Activated CD4-positive, alpha-beta T cell treated with anti-CD3 and anti-CD28 coated beads, Interleukin-2, amount 50 U/mL, for 16 hours (primary cell): ENCODE data around the gene TENT5C.

ENCODE experiments used
- DNase-seq: peaks from one replicate; pipeline ENCODE4 v3.0.0-alpha.2; 2020

The TENT5C gene

DNA sequence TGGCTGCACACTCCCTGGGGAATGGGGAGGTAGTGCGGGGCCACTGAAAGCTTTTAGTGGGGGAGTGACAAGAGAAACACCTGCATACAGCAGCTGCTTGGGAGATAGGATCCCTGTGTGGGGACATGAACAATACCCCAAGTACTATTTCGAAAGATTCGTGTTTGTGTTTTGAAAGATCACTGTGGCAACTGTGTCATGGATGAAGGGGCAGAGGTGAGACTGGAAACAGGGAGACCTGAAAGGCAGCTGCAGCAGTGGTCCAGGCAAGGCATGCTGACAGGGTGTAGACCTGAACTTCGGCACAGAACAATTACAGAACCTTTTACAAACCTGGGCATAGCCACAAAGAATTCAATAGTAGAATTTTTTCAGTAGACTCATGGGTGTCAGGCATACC, 32.9 kb downstream of the TENT5C start:
- DNase-seq = no peak

DNA sequence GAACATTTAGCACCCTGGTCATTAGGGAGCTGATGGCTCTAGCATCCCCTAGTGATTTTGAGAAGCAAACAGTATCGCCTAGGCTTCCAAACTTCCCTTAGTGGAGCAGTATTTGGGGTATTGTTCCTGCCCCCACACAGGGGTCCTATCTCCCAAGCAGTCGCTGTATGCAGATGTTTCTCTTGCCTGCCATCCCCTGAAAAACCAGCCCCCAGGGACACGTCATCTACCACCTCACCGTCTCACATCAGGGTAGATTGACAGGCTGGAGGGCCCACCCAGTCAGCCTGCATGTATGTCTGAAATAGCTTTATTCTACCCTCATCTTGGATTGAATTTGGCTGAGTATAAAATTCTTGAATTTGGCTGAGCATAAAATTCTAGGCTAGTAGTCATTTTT, 33.9 kb downstream of the TENT5C start:
- no peak for DNase-seq

DNA sequence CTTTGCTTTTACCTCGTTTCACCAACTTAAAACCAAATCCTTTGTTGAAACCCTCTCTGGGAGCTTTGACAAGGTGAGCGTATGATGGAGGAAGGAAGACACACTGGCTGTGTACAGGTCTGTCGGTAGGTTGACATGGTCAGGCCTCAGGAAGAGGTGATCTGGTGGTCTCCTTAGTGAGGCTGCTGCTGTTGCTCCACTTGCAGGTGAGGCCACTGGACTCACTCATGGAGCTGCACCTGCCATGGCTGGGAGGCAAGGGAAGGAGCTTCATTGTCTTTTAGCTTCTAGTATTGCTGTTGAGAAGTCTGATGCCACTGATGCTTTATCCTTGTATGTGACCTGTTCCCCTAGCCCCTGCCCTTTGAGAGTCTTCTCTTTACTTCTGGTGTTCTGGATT, 35.7 kb downstream of the TENT5C start:
- no peak for DNase-seq

DNA sequence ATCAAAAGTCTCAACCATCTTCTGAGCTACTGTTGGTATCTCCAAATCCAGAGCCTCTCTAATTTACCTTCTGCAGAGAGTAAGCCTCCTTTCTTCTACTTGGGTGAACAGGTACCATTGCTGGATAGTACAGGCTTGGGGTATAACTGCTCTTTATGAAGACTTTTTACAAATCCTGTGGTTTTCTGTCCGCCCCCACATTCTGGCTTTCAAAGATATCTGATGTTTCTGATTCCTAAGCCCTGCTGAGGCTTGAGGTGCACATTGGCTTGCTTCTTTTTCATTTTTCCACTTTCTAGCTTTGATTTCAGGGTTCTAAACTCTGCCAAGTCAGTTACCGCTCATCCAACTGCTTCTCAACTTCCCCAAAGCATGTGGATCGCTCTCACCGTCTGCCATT, 37.1 kb downstream of the TENT5C start:
- DNase-seq = no peak

DNA sequence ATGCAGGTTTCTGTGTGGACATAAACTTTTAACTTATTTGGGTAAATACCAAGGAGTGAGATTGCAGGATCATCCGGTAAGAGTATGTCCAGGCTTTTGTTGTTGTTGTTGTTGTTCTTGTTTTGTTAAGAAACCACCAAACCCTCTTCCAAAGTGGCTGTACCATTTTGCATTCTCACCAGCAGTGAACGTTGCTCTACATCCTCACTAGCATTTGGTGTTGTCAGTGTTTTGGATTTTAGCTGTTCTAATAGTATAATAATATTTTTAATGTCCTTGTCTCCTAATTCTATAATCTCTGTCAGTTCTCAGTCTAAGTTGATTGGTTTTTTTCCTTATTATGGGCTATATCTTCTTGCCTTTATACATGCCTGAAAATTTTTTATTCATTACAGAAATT, 37.8 kb downstream of the TENT5C start:
- DNase-seq = no peak

DNA sequence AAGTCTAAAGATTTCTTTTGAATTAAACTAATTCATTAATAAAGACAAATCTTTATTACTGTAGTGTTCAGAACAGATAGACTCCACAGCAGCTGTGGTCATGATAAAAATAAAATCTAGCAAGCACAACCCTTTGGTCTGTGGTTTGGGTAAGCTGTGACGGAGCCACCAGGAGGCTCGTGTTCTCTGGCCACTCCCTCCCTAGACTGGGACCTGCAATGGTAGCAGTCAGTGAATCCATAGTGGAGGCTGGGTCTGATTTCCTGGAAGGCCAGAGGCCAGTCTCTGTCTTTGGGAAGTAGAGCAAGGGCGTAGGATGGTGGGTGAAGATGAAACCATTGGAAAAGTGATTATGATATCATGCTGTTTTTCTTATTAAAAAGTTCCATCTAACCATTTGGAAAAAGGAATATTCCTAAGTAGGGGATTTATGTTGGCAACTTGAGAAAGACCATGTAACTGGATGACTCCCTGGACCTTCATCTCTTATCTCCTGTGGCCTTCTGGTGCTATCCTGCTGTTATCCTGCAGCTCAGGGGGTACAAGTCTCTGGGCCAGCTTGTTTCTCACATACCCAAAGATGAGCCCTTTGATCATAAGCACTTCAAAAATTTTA, 39.0 kb downstream of the TENT5C start:
- DNase-seq = no peak

DNA sequence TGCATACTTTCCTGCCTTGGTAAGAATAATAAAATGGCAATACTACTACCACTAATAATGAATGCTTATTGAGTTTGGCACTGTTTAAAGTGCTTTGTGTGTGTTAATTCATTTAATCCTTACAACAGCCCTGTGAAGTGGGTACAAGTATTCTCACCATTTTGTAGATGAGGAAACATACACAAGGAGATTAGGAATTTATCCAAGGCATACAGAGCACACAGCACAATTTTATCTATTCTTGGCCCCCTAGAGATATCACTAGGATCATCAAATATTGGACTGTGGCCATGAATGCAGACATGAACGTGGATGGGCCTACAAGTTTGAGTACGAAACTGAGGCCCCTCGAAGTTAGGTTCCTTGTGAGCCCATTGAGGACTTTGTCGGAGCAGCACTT, 39.5 kb downstream of the TENT5C start:
- no peak for DNase-seq

DNA sequence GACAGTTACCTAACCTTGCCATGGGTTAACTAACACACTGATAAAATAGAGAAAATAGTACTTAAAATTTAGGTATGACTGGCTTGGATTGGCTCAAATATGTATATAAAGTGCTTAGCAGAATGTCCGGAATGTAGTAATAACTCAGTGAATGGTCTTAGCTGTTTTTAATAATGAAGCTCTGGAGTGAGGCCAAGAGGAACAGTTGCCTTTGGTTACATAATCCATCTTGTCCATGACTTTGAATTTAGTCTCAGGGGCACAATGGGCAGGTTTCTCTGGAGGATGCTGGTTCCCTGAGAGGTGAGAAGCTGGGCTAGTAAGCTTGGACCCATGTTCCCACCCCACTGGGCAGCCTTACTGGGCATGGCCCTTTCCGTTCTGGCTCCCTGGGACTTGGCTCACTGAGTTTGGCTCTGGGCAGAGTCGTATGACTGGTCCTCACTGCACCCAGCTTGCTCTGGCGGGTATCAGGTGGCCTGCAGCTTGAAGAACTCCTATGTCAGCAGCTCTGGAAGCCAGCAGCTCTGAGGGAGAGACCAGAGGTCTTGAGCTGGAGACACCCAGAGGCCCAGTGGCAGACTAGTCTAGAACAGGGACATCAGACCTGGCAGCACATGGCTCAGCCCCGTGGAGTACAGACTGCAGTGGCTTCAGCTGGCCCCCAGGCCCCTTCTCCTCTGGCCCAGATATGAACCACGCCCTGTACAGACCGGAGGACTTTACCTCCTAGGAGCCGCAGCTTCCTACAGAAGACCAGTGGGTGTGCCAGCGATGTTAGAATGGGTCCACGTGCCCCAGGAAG, 40.4 kb downstream of the TENT5C start:
- no peak for DNase-seq

DNA sequence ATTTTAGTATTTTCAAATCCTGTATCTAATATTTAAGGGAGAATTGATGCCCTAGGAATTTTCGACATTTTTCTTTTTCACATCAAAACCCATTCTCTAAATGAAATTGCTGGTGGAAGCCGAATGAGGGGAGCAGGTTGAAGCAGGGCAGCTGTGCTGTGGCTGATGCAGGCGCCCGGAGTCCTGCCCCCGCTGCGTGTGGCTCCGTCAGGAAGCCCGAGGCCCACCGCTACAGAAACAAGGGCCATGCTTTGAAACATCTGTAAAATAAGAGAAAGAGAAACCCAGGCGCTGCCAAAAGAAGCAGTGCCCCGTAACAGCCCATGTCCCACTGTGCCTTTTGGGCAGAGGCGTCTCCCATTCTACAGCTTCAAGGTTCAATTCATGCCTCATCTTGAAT, 41.1 kb downstream of the TENT5C start:
- no peak for DNase-seq

DNA sequence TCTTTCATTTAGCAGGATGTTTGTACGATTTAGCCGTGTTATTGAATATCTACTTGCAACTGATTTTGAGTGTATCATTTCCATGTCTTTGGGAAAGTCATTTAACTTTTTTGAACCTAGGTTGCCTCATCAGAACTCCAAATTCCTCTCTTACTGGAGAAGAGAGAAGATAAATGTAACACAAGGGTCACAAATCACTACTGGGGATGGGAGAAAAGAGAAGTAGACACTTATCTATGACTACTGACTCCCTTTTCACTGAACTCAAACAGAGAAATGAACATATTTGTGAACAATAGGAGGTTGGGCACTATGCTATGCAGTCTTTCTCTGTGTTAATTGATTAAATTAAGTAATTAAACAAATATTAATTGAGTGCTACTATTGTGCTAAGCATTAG, 42.2 kb downstream of the TENT5C start:
- no peak for DNase-seq

DNA sequence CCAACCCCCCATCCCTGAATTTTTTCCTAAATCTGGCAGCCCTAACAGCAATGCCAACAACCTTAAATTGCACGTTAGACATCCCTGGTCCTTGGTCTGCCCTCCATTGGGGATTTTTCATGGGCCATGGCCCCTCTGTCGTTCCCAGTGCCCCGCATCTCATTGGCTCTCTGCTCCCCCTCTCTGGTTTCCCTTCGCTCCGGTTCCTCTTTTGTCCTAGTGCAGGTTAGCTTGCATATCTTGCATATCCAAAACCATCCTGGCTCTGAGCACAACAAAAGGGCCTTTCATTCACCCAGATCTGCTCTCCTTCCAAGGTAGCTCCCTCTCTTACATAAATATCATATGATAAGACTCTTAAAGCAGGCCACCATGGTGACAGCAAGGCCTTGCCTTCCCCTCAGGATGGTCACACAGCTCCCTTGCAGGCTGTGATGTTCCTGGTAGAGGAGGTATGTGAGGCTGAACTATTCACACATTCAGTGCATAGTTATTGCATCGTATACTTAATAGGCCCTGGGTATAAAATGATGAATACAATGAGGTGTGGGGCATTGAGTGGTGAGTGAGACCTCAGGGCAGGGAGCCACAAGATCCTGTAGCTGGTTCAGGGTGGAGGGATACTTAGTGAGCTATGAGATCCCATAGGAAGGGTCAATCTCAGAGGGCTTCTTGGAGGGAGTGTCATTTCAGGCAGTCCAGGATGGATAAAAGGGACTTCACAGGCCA, 45.2 kb downstream of the TENT5C start:
- no peak for DNase-seq

DNA sequence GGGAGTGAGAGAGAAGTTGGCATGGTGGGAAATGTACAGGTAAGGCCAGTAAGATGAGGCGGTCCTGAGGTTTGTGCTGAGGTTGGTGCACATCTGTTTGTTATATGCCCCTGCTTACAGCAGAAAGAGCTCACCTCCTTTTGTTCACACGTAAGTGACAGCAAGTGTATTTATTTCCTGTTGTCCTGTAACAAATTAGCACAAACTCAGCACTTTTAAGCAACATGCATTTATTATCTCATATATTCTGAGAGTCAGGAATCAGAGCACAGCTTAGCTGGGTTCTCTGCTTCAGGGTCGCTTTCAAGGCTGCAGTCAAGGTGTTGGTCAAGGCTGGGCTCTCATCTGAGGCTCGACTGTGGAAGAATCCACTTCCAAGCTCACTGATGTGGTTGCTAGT, 45.8 kb downstream of the TENT5C start:
- no peak for DNase-seq

DNA sequence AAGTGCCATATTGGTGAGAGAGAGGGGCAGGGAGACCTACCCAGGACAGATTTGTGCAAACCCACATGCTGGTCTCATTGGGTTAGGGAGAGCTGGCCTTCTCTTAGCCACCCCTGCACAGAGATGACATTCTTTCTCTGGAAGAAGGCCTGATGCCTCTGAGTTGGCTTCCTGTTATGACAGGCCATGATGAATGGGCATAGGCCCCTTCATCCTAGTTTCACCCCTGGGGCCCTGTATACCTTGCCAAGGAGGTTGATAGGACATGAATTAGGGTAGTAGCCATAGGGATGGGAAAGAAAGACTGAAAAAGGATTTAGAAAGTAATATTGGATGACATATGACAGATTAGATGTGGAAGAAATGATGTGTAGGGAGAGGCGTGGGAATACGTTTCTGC, 46.6 kb downstream of the TENT5C start:
- DNase-seq = no peak

DNA sequence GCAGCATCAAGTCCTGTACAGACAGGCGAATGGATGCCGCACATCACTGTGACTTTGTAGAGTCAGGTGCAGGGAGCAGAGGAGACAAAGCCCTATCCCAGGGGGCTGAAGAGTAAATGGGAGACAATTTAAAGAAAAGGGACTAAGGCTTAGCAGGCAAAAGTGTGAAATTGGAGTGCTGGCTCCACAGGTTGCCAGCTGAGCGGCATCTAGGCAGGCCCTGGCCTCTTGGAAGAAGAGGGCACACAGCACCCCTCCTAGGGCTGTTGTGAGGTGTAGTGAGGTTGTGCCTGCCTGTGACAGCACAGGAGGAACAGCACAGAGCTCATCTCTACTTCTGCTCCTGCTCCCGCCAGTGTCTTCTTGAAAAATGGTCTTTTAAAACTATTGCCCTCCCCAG, 47.3 kb downstream of the TENT5C start:
- no peak for DNase-seq

DNA sequence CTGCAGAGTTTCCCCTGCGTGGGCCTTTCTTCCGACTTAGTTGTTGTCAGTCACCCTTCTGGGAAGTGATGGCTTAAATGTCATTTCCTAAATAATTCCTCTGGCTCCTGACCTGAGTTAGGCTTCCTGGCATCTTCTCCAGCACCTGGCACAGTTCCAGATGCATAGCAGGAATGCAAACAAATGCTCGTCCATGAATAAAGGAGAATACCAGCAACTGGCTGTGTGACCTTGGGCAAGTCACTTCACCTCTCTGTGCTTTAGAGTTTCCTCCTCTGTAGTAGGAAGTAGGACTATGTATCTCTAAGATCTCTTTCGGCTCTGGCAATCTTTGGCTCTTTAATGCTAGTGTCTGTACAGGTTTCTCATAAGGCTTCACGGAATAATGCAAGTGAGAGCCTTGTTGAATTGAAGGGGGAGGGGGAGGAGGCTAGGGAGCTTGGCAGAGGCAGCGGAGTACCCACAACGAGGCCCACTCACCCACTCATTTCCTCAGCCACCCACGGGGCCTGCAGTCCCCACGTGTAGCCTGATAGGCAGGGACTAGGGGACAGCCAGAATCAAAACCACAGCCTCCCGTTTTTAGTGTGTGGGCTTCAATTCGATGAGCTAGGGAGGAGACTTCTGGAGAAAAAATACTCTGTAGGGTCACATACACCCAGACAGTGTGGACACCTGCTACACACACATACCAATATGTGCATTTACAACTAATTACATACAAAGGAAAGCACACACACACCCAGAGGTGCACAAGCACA, 48.1 kb downstream of the TENT5C start:
- peak; percentile 57 for DNase-seq

DNA sequence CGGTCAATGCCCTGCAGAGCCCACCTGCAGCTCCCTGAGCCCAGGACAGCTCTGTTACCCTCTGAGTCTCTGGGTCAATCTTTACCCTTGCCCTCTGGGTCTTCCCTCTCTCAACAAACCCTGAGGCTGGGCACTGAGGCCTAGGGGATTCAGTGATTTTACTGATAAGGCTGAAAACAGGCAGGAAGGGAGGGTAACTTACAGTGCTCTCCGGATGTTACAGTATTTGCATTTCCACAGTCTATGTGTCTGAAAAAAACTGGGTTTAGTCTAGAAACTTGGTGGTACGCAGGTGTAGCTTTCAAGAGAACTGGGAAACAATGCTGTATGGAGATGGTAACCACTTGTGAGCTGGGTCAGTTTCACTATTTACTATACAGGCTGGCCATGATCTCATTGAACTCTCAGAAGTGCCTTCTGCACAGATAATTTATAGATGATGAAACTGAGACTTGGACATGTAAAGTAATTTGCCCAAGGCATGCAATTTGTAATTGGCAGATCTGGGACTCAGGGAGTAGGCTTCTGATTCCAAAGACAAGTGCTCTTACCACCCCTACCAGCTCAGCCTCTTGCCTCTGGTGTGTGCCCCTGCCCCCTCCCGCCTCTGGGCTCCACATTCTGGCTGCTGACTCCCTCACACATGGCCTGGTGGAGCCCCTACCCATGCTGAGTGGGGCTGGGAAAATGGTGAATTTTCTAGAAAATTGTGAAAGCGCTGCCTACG, 48.8 kb downstream of the TENT5C start:
- DNase-seq = peak; percentile 71

DNA sequence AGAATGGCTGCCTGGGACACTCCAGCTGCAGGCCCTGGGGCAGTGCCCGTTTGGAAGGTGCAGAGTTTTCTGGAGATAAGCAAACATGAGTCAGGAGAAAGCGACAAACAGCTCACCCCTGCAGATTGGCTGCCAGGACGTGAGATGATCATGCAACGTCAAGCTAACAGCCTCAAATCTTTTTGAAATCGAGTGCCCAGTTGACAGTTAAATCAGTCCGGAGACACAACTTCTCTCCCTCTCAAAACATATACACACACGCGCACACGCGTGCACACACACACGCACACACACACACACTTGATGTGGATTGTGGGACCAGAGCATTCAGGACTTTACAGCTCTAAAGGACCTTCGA, 49.4 kb downstream of the TENT5C start:
- DNase-seq = no peak

DNA sequence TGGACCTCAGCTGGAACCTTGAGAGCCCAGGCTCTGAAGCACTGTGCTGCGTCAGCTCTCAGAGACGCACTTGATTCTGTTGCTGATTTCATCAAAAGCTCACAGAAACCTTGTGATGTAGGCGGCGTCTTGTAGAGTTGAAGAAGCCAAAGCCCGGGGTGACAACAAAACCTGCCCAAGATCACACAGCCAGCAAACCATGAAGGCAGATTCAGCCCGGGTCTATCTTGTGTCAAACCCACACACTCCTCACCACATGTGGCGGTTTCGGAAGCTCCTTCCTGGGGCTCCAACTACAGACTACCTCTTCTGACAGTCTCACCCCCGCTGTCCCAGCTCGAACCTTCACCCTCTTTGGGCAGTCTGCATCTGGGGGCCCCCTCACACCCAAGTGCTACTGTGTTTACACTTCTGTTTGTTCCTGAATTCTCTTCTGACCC, 50.4 kb downstream of the TENT5C start:
- peak; percentile 92 for DNase-seq

DNA sequence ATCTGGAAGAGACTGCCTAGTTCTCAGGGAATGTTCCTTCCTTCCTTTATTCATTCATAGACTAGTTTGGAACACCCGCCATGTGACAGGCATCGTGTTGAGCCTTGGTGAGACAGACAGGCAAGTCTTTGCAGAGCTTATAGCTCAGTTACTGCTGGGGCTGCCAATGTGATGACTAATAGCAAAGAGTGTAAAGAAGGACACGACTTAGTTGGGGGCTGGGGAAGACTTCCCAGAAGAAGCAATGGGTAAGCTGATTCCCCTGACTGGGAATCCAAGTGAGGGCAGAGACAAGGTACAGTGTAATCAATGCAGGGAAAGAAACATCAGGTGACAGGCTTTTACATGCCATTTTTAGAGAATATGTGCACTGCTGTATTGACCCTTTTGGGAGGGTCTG, 51.2 kb downstream of the TENT5C start:
- peak; percentile 52 for DNase-seq

DNA sequence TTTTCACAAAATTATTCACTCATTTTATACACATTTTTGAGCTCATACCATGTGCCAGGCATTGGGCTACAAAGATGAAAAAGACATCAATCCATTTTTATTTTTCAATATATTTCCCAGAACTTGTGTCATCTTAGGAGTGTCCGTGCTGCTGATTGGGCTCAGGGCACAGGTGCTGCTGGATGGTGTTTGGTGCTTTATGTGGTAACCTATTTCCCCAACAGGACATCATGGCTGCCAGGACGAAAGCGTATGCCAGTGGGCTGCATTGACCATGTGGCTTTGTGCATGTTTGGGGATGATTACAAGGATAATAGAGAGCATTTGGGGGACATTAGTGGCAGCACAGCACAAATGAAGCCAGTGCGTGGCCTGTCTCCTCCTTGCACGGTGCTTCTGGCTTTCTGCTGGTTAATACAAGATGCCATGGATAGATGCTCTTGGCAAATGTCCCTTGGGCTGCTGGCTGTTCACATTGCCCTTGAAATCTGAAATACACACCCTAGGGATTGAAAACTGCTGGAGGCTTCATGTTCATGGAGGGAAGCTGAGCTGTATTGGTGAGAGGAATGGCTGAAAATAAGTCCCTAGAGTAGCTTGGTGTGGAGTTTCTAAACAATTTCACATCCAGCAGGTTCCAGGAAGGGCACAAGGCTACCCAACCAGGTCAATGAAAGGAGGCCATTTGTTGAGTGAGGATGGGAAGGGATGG, 52.3 kb downstream of the TENT5C start:
- DNase-seq = no peak

DNA sequence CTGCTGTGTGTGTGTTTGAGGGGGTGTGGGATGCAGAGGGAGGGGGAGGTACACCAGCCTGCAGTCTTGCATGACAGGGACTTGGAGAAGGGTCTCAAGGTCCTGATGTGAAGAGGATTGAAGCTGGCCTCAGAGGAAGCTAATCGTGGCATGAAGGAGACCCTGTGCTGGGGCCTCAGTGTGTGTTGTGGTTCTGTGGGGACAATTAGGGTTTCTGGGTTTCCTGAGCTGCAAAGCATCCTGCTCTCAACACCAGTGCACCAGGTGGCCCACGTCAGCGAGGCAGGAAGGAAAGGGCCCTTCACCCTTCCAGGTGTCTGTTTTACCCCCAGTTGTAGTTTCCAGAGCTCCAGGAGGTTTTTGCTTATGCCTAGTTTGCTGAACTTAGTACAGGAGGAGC, 52.8 kb downstream of the TENT5C start:
- DNase-seq = peak; percentile 80
